Vagina (tissue), 2 donors: Measurements from ENCODE around the gene CT47A7.
"Not testable (repeated sequence)": the region's sequence is repeated elsewhere in the genome, so short reads cannot be mapped to it uniquely, and the experiment has no call there.

Experiments
- POLR2A ChIP-seq, 2 donors: fragments of 450-650 bp; IDR thresholded peaks; one replicate each; pipeline ENCODE4 v1.6.1; 2017; ENCODE audit warnings: antibody characterized with exemption in 2 of 2, mild to moderate bottlenecking in 2 of 2, moderate library complexity in 2 of 2
- POLR2AphosphoS5 ChIP-seq, 2 donors: sonication (generic); formaldehyde crosslinking; IDR thresholded peaks; one replicate each; pipeline ENCODE4 v1.9.0; 2017; ENCODE audit warnings: antibody characterized with exemption in 2 of 2, mild to moderate bottlenecking in 2 of 2, low read depth in 1 of 2; ENCODE audit not compliant: insufficient read depth in 1 of 2
- TF ChIP-seq, protein P1 (sequence below), 3 experiments: fragments of 450-650 bp in 2 of 3; fragments of 200-600 bp in 1 of 3; sonication (generic) in 1 of 3; IDR thresholded peaks; one replicate each; pipeline ENCODE4 v1.5.1; 2017 to 2019; ENCODE audit warnings: antibody characterized with exemption in 3 of 3, mild to moderate bottlenecking in 2 of 3, moderate library complexity in 2 of 3

DNA sequence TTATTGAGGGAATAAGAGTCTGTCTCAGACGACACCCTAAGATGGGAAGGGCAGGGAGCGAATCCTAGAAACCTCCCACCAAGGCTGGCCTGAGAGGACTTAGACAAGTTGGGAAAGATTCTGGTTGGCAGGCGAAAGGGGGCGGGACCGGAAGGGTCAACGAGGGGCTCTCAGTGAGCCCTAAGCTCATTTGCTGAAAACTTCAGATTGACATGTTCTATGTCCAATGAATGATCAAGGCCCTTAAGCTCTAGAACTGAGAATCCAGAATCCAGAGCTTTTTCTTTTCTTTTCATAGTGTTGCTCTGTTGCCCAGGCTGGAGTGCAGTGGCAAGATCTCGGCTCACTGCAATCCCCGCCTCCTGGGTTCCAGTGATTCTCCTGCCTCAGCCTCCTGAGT is 29.3 kb upstream of the CT47A7 start, which contains the start of gene CT47A1:
- TF ChIP-seq, protein P1, sequence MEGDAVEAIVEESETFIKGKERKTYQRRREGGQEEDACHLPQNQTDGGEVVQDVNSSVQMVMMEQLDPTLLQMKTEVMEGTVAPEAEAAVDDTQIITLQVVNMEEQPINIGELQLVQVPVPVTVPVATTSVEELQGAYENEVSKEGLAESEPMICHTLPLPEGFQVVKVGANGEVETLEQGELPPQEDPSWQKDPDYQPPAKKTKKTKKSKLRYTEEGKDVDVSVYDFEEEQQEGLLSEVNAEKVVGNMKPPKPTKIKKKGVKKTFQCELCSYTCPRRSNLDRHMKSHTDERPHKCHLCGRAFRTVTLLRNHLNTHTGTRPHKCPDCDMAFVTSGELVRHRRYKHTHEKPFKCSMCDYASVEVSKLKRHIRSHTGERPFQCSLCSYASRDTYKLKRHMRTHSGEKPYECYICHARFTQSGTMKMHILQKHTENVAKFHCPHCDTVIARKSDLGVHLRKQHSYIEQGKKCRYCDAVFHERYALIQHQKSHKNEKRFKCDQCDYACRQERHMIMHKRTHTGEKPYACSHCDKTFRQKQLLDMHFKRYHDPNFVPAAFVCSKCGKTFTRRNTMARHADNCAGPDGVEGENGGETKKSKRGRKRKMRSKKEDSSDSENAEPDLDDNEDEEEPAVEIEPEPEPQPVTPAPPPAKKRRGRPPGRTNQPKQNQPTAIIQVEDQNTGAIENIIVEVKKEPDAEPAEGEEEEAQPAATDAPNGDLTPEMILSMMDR (IDR thresholded peaks at IDR 0.05): not testable (repeated sequence)
- TF ChIP-seq POLR2A (IDR thresholded peaks at IDR 0.05); POLR2AphosphoS5 (IDR thresholded peaks at IDR 0.05; ENCODE audit: insufficient read depth in 1 of 2, low read depth in 1 of 2): not testable (repeated sequence)
